H1 (cell line): ENCODE results near the gene IRX4. TPM values are rescaled to one million over a fixed set of nuclear protein-coding genes. Genes with fewer than 3 reads are reported as not detected.

Source experiments
- HDAC2 ChIP-seq, 2 experiments: fragments of 300-600 bp in 1 of 2; sonication (generic) in 1 of 2; IDR thresholded peaks; 2 replicates each; pipeline ENCODE4 v1.6.1; 2011 to 2012; ENCODE audit warnings: low read depth in 2 of 2, low read length in 2 of 2, mild to moderate bottlenecking in 2 of 2, moderate library complexity in 2 of 2, borderline replicate concordance in 1 of 2, inconsistent platforms in 1 of 2
- RXRA ChIP-seq: IDR thresholded peaks from 2 replicates; pipeline ENCODE4 v1.6.1; 2011; ENCODE audit warnings: low read depth, mild to moderate bottlenecking, low read length, moderate library complexity; ENCODE audit not compliant: insufficient read depth
- SIX5 ChIP-seq: IDR thresholded peaks from 2 replicates; pipeline ENCODE4 v1.6.1; 2011; ENCODE audit warnings: mild to moderate bottlenecking, low read depth, low read length
- TAF1 ChIP-seq: IDR thresholded peaks from 2 replicates; pipeline ENCODE4 v1.6.1; 2011; ENCODE audit warnings: mild to moderate bottlenecking, low read depth, low read length
- polyA plus RNA-seq, 7 experiments: library from polyadenylated mRNA; depleted of rRNA in 3 of 7; stranded (reverse) in 5 of 7; unstranded in 2 of 7; fragments of >200 nt in 5 of 7; fragments of 200-250 nt in 2 of 7; gene quantifications; 1 replicate in 5 of 7; 2 replicates in 1 of 7; 4 replicates in 1 of 7; pipeline versions ENCODE4 v1.2.1 to v1.2.3, GENCODE V29; 2011 to 2013; ENCODE audit warnings: missing spikeins in 2 of 7, mixed read lengths in 2 of 7
- total RNA-seq: library from RNA; stranded (reverse); fragmentation: NEBNext Ultra II Directional; extraction: Animal tissue kit (Norgen Biotek cat#: 25700); gene quantifications from 2 replicates; pipeline ENCODE4 v1.2.1, GENCODE V29; 2021

IRX4 gene
- total and polyA plus RNA-seq, 2 of the 8 experiments (the other 6 are each of a cell fraction or from before 2014, with no cell fraction given): 0.45 to 1.2 TPM

DNA sequence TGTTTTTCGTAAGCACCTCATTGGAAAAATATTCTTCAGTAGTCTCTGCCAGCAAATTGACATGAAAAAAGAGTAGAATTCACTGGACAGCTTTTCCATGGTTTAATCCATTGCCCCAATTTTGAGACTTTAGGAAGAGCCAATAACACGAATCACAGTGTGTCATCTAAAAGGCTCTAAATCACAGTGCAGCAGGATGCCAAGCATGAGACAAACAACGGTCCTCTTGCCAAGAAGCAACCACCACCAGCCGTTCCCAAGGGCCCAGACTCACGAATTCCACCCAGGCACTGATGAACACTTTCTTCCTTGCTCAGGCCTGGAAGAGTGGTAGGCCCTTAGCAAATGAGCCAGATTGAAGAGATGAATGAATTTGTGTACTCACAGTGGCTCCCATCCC is 18.3 kb upstream of the IRX4 start (continued):
- no peak for TF ChIP-seq HDAC2 (IDR thresholded peaks at IDR 0.05; ENCODE audit: borderline replicate concordance in 1 of 2, low read depth in 2 of 2, low read length in 2 of 2)
- TF ChIP-seq SIX5: no peak
- TF ChIP-seq TAF1: no peak
- no peak for TF ChIP-seq RXRA
